HG03196 (cell line): ENCODE measurements around the gene PHOX2A.

Experiments used
- ATAC-seq: cut with Tn5 transposase; IDR thresholded peaks from one replicate; pipeline ENCODE4 v1.9.1; 2021; ENCODE audit not compliant: unreplicated experiment

Gene PHOX2A

DNA sequence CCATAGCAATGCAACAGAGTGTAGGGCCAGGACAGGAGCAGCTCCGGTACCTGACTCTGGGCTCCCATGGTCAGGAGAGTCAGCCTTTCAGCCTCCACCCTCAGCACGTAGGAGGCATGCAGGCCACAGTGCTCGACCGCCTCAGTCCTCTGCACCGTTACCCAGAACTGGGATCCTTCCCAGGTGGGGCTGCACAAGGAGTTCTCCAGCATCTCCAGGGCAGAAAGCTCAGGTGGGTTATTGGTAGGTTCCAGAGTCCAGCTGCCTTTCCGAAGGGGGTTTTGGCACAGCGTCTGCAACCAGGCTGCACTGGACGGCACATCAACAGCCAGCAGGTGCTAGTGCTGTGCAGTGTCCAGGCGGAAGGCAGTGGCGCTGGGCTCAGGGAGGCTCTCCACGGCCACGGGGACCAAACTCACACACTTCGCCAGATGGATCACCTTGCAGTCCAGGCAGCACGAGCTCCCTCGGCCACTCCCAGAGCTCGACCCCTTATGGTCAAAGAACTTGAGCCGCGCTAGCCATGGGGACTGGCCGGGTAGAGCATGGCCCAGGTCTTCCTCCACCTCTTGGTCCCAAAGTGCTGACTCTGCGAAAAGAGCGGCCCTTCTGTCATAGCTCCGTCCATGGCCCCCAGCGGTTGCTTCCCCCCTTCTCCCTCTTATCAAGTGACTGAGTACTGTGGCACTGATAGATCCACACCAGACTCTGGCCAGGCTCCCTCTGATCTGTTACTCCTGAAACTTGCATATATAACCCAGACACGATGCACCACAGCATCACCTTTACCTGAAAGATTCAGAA, 6.9 kb upstream of the PHOX2A start:
- no peak for ATAC-seq

GRCh38 chr11:72249961-72250360, 6.0 kb upstream of the PHOX2A start:
- ATAC-seq, result no peak

DNA sequence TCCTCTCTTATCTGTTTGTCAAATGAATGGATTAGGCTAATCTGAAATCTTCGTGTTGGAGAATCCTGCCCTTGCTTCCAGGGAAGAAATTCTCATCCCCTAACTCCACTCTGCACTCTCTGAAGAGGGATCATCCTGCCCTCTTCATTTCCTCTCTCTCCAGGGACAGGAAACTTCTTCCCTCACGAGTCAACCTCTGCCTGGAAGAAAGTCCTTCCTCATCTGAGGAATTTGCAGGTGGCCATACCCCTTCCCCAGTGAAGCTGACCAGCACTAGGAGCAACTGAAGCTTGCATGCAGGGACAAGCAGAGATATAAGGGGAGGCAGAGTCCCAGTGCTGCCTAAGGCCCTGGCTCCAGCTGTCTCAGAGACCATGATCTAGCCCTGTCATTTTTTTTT, 3.6 kb upstream of the PHOX2A start:
- ATAC-seq, result no peak

DNA sequence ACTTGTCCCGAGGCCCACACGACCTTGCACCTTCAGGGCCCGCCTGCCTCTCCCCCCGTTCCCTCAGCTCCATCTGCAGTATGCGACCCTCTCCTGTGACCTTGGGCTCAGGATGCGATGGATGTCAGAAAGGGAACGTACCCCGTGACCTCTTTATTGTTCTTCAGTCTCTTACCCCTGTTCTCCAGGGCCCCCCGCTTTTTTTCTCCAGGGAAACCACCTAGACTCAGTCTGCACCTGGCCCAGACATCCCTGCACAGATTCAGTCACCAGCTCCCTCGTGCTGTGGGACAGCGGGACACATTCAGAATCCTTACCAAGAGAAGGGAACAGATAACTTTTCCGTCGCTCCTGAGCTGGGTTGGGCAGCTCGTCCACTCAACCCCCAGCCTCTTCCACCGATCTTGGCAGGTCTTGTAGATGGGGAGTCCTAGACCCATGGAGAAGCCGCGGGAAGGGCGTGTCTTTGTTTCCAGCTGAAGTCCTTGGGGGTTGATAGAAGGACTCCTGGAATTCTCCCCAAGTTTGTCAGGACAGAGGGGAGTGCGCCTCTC, 1.4 kb upstream of the PHOX2A start:
- no peak for ATAC-seq

DNA sequence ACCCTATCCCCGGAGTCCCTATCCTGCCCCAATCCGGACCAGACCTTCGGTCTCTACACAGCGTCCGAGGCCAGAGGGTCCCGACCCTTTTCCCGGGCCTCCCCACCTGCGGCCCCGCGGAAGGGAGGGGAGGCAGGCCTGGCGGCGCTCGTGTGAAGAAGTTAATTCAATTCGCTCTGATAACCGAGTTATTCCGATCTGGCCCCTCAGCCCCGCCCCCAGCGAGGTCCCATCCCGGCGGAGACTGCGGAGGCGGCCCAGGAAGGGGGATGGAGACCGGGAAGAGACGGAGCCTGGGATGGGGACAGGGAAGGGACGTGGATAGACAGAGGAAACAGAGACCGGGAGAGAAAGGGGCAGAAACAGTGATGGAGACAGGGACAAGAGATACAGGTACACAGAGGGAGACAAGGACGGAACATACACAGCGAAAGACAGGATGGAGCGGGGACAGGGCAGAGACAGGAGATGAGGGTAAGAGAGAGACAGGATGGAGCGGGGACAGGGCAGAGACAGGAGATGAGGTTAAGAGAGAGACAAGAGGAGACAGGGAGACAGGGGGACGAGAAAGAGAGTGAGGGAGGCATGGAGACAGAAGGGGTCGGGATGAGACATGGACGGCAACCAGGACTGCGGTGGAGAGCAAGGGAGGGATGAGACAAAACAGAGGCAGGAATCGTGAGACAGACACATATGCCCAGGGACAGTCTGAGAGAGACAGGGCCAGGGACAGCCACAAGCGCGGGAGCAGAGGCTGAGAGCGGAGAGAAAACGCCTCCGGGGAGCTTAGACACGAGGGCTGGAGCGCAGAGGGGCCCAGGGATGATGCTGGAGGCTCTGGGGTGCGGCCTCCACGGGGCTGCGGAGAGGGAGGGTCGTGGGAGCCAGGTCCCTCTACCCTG, 636 bp upstream of the PHOX2A start:
- ATAC-seq, result no peak

DNA sequence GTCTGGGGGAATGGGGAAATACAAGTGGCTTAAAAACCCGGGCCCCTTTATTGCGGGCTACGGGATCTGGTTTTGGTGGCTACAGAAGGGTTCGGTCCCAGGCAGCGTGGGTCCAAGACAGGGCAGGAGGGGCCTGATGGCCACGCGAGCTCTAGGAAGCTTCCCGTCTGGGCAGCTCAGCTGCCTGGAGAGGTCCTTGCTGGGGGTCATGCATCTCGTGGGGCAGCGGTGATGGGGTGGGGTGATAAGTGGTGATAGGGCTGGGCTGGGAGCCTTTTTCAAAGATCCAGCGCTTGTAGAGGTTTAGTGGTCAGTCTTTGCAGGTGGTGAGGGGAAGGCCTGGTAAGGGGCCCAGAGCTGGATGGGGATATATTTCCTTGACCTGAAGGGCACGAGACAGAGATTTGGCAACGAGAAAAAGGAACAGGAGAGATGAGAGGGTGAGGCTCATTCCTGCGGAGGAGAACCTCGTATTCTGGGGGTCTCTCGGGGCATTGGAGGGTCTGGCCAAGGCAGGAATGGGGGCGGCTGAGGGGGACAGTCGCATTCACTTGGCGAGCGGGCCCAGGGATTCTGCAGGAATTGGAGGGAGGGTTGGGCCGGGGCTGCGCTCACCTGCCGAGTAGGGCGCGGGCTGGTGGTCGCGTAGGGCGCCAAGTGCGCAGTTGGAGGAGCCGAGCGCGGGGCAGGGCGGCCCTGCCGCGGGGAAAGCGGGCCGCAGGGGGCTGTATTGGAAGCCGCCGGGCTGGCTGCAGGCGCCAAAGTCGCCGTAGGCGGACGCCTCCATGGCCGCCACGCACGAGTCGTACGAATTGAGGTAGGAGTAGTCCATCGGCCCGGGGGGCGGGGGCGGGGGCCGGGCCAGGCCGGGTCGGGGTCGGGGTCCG, 560 bp downstream of the PHOX2A start:
- no peak for ATAC-seq

DNA sequence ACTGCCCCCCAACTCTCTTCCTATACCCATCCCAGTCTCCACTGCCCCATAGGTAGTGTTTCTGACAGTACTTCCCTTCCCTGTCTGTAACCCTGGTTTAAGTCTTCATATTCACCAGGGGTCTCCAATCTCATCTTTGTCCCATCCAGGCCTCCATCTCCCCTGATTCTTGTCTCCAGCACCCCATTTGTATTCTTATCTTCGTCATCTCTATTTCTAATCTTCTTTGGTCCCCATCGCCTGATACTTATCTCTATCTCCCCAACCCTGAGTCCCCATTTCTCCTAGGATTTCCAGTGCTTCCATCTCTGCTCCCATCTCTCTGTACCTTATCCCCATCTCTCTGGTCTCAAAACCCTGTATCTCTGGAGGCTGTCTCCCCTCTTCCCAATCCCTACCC, 1.8 kb downstream of the PHOX2A start:
- ATAC-seq, result no peak

DNA sequence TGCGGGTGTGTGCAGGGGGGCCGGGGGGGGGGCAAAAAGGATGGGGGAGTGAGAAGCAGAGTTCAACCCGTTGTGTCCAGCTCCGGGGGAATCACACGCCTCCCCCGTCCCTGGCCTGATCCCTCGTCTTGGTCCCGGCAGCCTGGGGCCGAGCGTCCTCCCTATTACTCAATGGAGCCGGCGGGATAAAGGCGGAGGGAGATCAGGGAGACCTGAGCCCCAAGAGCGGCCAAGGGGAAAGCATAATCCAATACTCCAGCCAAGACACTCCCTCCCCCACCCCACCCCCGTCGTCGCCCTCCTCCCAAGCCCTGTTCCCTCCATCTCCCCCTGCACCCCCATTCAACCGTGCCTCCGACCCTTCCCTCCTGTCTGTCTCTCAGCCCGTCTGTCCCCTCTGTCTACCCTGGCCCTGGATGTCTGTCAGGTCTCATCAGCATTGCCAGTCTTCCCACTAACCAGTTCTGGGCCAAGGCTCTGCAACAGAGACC, 2.6 kb downstream of the PHOX2A start:
- no peak for ATAC-seq

DNA sequence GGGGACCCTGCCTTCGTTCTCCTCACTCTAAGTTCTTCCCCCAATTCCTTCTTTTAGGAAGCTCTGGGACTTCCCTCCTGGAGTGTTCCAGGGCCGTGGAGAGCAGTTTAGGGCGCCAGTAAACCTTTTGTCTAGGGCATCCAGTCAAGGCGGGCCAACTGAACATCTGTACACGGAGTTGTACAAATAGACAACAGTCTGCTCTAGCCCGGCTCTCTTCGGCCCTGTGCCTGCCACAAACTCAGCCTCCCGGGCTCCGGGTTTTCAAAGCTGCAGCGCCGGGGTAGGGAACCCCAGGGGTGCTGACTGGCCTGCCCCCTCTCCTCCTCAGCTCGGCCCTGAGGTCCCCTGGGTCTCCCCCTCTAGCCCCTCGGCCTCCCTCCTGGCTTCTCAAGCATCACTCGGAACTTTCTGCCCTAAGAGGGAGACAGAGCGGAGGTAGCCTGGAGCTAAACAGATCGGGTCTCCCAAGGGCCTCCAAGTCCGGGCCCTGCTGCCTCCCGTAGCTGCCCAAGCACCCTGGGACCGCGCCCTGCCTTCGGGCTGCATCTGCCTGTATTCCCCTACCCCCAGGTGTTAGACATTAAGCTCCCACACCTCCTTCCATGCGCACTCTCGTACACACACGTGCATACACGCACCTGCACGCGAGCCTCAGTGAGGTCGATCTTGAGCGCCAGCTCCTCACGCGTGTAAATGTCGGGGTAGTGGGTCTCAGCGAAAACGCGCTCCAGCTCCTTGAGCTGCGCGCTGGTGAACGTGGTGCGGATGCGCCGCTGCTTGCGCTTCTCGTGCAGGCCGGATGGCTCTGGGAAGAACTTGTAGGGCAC, 3.3 kb downstream of the PHOX2A start:
- ATAC-seq, result no peak

- ATAC-seq, result no peak
Observed at GRCh38 chr11:72239849-72240460, 4.0 kb downstream of the PHOX2A start.

GRCh38 chr11:72239313-72239848, 4.6 kb downstream of the PHOX2A start:
- ATAC-seq, result no peak

GRCh38 chr11:72238492-72239312, 5.3 kb downstream of the PHOX2A start:
- no peak for ATAC-seq

GRCh38 chr11:72238040-72238450, 5.9 kb downstream of the PHOX2A start:
- ATAC-seq, result no peak

GRCh38 chr11:72237112-72237931, 6.7 kb downstream of the PHOX2A start:
- ATAC-seq, result no peak

DNA sequence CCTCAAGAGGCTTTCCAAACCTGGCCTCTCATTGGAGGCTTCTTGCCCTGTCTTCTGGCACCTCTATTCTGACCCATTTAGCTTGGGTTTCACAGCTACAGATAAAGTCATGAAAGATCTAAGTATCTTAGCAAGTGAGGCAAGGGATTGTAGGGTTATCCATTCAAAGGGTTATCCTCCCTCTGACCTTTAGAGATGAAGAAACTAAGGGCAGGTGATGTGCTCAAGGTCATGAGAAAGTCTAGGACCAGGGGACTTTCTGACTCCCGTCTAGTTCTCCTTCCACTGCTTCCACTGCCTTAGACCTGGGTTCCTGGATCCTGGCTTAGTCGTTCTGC, 7.2 kb downstream of the PHOX2A start:
- ATAC-seq, result no peak

- no peak for ATAC-seq
Observed at GRCh38 chr11:72236083-72236697, 7.8 kb downstream of the PHOX2A start.
